Cerebellar nuclear complex (tissue), 1 donor: ENCODE measurements around the gene TRIM17.

ENCODE experiments used
- DNase-seq, 2 experiments: peaks; one replicate each; lab custom pipeline; 2025; lab: John Stamatoyannopoulos, UW

TRIM17 gene, protein sequence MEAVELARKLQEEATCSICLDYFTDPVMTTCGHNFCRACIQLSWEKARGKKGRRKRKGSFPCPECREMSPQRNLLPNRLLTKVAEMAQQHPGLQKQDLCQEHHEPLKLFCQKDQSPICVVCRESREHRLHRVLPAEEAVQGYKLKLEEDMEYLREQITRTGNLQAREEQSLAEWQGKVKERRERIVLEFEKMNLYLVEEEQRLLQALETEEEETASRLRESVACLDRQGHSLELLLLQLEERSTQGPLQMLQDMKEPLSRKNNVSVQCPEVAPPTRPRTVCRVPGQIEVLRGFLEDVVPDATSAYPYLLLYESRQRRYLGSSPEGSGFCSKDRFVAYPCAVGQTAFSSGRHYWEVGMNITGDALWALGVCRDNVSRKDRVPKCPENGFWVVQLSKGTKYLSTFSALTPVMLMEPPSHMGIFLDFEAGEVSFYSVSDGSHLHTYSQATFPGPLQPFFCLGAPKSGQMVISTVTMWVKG

GRCh38 chr1:228416217-228416933, at the start of gene TRIM17:
Gene TRIM17 (minus strand): TSS chr1:228416861. CDS start chr1:228415072, 1,789 bp downstream.
- no peak for DNase-seq

GRCh38 chr1:228465571-228466146, 49.0 kb upstream of the TRIM17 start:
- DNase-seq: no peak

GRCh38 chr1:228465141-228465540, 48.5 kb upstream of the TRIM17 start:
- no peak for DNase-seq

- peak; percentile 54 to 81 for DNase-seq
Measured at GRCh38 chr1:228464487-228464983, 47.9 kb upstream of the TRIM17 start.

- no peak for DNase-seq
Measured at GRCh38 chr1:228463559-228464455, 47.1 kb upstream of the TRIM17 start.

DNA sequence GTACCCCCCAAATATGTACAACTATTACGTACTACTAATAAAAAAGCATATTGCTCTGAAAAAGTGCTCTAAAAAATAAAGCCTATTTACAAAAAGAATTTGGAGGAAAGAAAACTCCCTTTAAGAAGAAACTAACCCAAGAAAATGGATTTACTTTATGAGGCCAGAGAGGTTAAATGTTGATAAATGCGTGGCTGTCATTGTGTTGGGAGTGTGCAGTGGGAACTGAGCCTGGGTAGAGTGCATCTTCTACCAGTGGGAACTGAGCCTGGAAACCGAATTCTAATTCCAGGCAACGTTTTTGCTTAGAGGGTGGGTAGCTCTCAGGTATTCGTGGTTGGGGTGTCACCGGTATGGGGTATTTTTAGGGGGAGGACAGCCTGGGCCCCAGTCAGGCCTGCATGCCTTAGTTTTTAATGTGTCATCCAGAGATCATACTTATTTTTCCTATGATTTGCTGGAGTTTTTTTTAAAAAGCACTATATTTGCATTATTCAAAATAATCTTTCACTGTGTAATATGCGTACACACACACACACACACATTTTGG, 46.4 kb upstream of the TRIM17 start:
- DNase-seq: no peak

DNA sequence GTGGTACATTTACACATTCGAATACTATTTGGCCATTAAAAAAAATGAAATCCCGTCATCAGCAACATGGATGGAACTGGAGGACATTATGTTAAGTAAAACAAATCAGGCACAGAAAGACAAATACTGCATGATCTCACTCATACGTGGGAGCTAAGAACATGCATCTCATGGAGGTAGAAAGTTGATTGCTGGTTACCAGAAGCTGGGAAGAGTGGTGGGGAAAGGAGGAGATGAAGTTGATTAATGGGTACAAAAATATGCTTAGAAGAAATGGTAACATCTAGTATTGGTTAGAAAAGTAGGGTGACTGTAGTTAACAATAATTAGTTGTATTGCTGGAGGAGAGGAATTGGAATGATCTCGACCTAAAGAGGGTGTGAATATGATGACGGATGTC, 45.9 kb upstream of the TRIM17 start:
- no peak for DNase-seq

DNA sequence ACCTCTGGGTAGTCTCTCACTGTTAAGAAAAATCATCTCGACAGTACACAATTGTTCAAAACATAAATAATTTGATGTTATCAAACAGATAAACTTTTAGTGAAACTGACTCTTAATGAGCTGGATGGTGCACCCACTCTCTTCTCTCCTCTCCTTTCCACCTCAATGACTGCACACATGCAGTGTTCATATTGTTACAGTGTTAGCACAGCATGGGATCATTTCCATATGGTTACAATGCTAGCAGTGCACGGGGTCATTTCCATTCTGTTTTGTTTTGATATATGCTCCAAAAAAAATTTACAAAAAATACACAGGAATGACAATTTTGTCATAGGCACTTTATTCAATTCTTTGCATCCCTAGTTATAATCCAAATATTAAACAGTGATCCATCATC, 44.2 kb upstream of the TRIM17 start:
- no peak for DNase-seq

DNA sequence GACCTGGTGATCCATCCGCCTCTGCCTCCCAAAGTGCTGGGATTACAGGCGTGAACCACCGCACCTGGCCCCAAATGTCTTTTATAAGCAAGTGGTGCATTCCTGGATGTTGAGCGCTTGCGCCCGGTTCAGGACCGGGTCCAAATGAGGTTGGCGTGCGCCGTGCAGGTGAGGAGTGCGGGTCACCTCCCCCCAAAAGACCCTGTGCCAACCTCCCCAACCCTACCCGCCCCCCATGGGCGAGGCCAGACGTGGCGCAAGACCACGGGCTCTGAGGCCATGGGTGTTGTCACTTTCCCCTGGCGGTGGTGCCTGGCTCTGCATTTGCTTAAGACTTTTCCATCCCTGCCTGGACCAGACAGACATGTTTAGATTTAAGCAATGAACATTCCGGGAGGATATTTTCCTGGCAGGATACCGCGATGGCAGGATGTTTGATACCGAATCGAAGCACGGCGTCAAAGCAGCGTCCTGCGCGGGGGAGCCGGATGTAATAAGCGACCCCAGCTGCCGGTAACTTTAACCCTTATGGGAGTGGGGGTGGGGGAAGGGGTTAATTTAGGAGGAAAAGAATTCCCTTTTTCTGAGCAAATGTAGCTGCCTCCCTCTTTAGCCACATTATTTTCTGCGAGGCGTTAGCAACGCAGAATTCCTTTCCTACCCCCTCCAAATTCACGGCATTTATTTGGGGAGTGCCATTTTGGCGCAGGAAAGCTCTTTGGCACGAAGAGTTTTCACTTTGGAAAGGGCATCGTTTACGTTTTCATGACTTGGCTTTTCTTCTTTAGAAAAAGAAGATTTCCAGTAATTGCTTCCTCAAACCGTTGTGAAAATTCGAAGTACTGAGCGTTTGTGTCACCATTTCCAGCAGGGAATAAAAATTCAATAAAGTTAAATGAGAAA, 42.7 kb upstream of the TRIM17 start:
- peak in 1 of 2 experiments; percentile 47 for DNase-seq

DNA sequence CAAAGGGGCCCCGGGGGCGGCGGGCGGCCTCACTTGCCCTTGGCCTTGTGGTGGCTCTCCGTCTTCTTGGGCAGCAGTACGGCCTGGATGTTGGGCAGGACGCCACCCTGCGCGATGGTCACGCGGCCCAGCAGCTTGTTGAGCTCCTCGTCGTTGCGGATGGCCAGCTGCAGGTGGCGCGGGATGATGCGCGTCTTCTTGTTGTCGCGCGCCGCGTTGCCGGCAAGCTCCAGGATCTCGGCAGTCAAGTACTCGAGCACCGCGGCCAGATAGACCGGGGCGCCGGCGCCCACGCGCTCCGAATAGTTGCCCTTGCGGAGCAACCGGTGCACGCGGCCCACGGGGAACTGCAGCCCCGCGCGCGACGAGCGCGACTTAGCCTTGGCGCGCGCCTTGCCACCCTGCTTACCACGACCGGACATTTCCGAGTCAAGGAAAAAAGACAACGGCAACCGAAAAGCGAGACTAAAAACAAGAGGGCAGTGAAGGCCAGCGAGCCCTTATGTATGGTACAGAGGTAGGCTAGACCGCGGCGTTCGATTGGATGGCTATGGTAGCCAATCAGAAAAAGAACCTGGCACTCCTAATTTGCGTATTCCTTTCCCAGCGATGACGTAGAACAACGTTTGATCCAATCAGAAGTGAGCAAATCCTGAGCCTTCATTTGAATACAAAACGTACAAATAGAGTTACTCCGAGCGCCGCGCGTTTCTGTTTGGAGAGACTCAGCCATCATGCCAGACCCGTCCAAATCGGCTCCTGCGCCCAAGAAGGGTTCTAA, 40.9 kb upstream of the TRIM17 start:
- DNase-seq: peak; percentile 94 to 98

GRCh38 chr1:228457017-228457395, 40.3 kb upstream of the TRIM17 start:
- no peak for DNase-seq

DNA sequence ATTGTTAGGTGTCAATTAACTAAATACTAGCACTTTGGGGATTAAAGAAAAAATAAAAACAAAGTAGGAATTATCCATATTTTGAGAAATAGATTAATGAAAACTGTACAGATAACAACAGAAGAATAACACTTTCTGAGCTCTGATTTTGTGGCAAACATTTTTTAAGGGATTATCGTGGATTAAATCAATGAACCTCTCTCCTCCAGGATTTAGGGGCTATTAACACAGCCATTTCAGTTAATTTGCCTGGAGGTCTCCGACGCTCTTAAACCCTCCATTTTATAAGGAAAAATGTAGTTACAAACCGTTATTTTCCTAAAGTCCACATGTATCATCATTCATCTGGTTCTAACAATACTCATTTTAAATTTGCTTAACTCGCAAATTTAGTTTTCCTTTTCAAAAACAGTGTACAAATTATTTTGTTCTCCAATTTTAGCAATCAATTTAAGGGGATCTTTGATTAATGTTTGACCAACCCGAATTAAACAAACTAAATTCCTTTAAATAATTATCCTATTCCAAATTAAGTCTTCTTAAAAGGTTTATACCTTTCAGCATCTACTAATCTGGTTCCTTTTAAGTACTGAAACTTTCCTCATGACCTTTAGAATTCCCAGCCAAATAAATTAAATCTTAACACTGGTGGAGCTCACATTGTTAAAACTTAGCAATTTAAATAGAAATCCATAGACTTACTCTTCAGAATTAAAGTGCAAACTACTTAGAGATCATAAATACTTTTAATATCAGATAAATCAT, 39.8 kb upstream of the TRIM17 start:
- DNase-seq: no peak

GRCh38 chr1:228455715-228456114, 39.1 kb upstream of the TRIM17 start:
- no peak for DNase-seq

DNA sequence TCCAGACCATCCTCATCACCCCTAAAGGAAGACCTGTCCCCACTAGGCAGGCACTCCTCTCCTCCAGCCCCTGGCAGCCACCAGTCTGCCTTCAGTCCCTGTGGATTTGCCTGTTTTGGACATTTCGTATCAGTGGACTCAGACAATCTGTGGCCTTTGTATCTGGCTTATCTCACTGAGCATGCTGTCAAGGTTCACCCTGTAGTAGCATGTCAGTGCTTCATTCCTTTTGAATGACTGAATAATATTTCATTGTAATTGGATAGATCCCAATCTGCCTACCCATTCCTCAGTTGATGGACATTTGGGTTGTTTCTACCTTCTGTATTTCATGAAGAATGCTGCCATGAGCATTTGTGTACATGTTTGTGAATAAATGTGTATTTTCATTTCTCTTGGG, 37.6 kb upstream of the TRIM17 start:
- DNase-seq: no peak

- no peak for DNase-seq
Measured at GRCh38 chr1:228453614-228454013, 37.0 kb upstream of the TRIM17 start.

DNA sequence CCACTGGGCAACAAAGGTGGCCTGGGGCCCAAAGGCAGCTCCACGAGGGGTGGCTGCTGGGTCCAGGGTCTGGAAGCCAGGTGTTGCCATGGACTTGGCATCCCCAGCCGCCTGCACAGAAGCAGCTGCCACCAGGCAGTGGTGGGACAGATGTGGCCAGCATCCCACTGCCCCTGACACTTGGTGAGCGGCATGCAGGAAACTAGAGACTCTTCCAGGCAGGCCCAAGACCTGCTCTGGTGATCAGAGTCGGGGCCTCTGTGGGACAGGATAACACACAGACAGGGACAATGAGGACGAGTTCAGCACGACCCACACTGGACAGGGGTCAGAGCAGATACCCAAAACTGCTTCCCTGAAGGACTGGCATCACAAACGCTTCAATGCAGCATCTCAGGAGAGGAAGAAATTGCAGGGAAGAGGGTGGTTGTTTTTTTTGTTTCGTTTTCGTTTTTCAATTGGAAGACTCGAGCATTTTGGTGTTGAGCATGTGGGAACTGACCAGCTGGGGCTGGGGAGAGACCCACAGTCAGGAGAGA, 36.4 kb upstream of the TRIM17 start:
- no peak for DNase-seq

DNA sequence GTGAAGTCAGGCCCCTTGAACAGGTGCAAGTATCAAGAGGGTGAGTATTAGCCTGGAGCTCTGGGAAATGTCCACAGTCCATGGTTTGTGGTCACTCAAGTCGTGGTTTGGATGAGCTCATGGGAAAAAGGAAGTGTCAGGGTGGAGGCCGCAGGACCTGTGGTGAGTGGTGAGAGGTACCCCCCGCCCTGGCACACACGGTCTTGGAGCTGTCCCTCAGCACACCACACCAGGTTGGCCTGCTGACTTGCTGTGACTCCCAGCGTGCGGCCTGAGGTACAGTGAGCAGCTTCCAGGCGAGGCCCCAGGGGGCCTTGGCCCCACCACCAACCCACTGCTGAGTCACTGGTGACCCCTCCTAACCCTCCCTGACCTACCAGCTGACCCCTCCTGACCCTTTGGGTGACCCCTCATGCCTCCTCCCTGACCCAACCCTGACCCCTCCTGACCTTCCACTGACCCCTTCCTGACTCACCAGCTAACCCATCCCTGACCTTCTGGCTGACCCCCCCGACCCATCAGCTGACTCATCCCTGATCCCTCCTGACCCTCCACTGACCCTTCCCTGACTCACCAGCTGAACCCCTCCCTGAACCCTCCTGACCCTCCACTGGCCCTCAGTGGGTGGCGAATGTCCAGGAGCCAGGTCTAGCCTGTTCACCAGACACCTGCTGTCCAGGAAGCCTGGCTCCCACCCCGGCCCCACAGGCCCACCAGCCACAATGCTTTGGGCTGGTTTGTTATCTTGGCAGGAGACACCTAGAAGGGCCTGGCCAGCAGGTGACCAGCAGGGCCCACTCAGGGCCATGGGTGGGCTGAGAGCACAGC, 35.7 kb upstream of the TRIM17 start:
- DNase-seq: no peak

DNA sequence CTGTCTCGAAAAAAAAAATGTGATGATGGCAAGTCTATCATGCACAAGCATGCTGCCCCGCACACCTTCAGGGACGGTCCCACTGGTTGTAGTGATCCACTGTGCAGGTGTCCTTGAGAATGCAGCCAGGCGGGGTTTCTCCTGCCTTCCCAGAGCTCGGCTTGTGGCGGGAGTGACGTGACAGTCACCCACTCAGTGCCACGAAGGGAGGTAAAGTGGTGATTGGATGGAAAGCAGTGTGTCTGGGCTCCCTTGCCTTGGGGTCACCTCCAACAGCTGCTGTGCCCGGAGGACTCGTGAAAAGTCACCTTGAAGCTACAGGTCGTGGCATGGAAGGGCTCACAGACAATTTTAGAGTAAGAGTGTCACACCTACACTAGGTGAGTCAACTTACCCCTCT, 33.5 kb upstream of the TRIM17 start:
- no peak for DNase-seq
